Right lobe of liver (tissue), 6 donors: ENCODE results near the gene GBE1. TPM values are rescaled to one million over a fixed set of nuclear protein-coding genes. Genes with fewer than 3 reads are reported as not detected.
A peak's percentile ranks its signal among the peaks of the same experiment; 100 is the strongest.

Experiments used
- ATAC-seq, 4 donors: fragments of 200-7000 bp; cut with Tn5 transposase; one replicate each; pipeline ENCODE4 v1.9.1; 2020; ENCODE audit warnings: mild to moderate bottlenecking in 4 of 4, moderate library complexity in 4 of 4
- DNase-seq, 3 donors: peaks; one replicate each; pipeline ENCODE4 v3.0.0-alpha.2; 2020
- H3K27ac ChIP-seq, 3 donors: fragments of 200-600 bp; one replicate each; pipeline ENCODE4 v1.8.0; 2022
- H3K27me3 ChIP-seq, 2 donors: fragments of 200-600 bp; one replicate each; pipeline ENCODE4 v1.8.0; 2022
- H3K36me3 ChIP-seq, 4 donors: fragments of 200-600 bp; sonication (generic) in 1 of 4; one replicate each; pipeline versions ENCODE4 v1.5.1 to v1.8.0; 2017 to 2022; ENCODE audit warnings: control low read depth in 1 of 4
- H3K4me1 ChIP-seq, 4 donors: fragments of 200-600 bp; sonication (generic) in 1 of 4; one replicate each; pipeline versions ENCODE4 v1.5.1 to v1.8.0; 2017 to 2022; ENCODE audit warnings: control low read depth in 1 of 4
- H3K4me3 ChIP-seq, 3 donors: fragments of 200-600 bp; one replicate each; pipeline ENCODE4 v1.8.0; 2022
- H3K9me3 ChIP-seq, 4 donors: fragments of 200-600 bp; sonication (generic) in 1 of 4; one replicate each; pipeline versions ENCODE4 v1.5.1 to v1.8.0; 2017 to 2022; ENCODE audit warnings: control low read depth in 1 of 4
- POLR2A ChIP-seq: fragments of 450-650 bp; IDR thresholded peaks from one replicate; pipeline ENCODE4 v1.6.1; 2017; ENCODE audit warnings: antibody characterized with exemption, mild to moderate bottlenecking
- WGBS: methylation state at CpG from one replicate; pipeline ENCODE4 v1.1.6; 2018; ENCODE audit warnings: low coverage, low lambda C conversion rate; ENCODE audit not compliant: insufficient coverage; ENCODE audit errors: missing lambda C conversion rate; 5-methylcytosine and 5-hydroxymethylcytosine counted together
- intact Hi-C, 2 donors: fragments of 100-400 bp; cut with DNase I; formaldehyde crosslinking; loops; one replicate each; pipeline versions ENCODE4 v1.11.2 to v1.14.1; 2022
- total RNA-seq, 6 experiments: library from RNA; depleted of rRNA in 2 of 6; stranded (reverse); fragments of >200 nt in 2 of 6; fragmentation: NEBNext Ultra II Directional in 3 of 6; extraction: Animal tissue kit (Norgen Biotek cat#: 25700) in 3 of 6; gene quantifications; one replicate each; pipeline versions ENCODE4 v1.1.0 to v1.2.4, GENCODE V29; 2016 to 2023
- TF ChIP-seq, protein P1 (sequence below), 4 donors: fragments of 200-600 bp in 3 of 4; fragments of 450-650 bp in 1 of 4; IDR thresholded peaks; one replicate each; pipeline versions ENCODE4 v1.5.1 to v1.8.0; 2016 to 2022; ENCODE audit warnings: antibody characterized with exemption in 4 of 4, mild to moderate bottlenecking in 2 of 4
- donor health status: DM: no; HTN: yes; CAD: no.
- donor health status: DM: no; HTN: no; CAD: no.
- donor health status: DM: no; HTN: no; CAD: no.
- donor health status: DM: no; HTN: yes; CAD: no.
- donor health status: DM: no; HTN: yes; CAD: no.

Gene GBE1
- total RNA-seq, 6 experiments from 2014 or later, result 27.3 to 66.0 (median 57.3) TPM

DNA sequence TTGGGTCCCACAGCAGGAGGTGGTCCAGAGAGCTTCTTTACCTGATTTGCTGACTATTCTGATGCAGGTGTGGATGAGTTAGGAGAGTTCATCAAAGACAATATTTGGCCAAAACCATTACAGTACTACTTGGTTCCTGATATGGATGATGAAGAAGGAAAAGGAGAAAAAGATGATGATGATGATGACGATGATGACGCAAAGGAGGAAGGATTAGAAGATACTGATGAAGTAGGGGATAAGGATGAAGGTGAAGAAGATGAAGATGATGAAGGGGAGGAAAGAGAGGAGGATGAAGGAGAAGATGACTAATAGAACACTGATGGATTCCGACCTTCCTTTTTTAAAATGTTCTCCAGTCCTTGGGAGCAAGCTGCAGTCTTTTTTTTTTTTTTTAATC, 148.7 kb downstream of the GBE1 start:
- WGBS, result 96% methylated on average over 3 of the region's 3 CpGs
- DNase-seq, result no peak
- TF ChIP-seq, protein P1, sequence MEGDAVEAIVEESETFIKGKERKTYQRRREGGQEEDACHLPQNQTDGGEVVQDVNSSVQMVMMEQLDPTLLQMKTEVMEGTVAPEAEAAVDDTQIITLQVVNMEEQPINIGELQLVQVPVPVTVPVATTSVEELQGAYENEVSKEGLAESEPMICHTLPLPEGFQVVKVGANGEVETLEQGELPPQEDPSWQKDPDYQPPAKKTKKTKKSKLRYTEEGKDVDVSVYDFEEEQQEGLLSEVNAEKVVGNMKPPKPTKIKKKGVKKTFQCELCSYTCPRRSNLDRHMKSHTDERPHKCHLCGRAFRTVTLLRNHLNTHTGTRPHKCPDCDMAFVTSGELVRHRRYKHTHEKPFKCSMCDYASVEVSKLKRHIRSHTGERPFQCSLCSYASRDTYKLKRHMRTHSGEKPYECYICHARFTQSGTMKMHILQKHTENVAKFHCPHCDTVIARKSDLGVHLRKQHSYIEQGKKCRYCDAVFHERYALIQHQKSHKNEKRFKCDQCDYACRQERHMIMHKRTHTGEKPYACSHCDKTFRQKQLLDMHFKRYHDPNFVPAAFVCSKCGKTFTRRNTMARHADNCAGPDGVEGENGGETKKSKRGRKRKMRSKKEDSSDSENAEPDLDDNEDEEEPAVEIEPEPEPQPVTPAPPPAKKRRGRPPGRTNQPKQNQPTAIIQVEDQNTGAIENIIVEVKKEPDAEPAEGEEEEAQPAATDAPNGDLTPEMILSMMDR (IDR thresholded peaks at IDR 0.05), result no peak
- TF ChIP-seq POLR2A, result no peak
- intact Hi-C loops, result no loop called here
- Histone ChIP-seq H3K4me3 (no peak overlapping the region), H3K27ac (no peak overlapping the region), H3K9me3 (no peaks in the 10 kb centered on the region), H3K4me1 (no peaks in the 10 kb centered on the region), H3K36me3 (no peaks in the 10 kb centered on the region), H3K27me3 (no peaks in the 10 kb centered on the region)
- ATAC-seq, result no peak

DNA sequence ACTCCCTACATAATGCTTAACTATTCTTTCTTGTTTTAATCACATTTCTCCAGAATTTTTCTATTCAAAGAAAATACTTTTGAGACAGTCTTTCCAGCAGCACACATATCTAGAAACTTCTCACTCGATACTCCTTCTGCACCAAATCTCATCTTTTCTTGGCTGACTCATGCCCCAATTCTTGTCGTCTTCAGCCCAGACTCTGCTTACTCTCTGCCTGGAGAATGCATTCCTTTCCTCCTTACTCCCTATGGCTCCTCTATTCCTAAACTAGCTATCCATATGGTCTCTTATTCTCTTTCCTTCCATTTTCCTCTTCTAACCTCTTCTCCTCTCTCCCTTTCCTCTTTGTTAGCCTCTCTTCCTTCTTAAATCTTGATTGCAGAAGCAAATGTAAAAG, 158.7 kb downstream of the GBE1 start:
- H3K27ac ChIP-seq, result no peak overlapping the region
- H3K4me1 ChIP-seq, result peaks cover 0 to 5% (median 0%) of the 10 kb centered on the region in 4 donors
- ATAC-seq (no peak), DNase-seq (no peak)
- no peaks in the 10 kb centered on the region for H3K27me3 ChIP-seq
- H3K4me3 ChIP-seq, result no peak overlapping the region
- H3K36me3 ChIP-seq, result no peaks in the 10 kb centered on the region
- intact Hi-C loops, result no loop called here
- H3K9me3 ChIP-seq, result no peaks in the 10 kb centered on the region
- TF ChIP-seq POLR2A, result no peak
- TF ChIP-seq, protein P1 (IDR thresholded peaks at IDR 0.05), result no peak
- 76% methylated on average over 2 of the region's 2 CpGs for WGBS

DNA sequence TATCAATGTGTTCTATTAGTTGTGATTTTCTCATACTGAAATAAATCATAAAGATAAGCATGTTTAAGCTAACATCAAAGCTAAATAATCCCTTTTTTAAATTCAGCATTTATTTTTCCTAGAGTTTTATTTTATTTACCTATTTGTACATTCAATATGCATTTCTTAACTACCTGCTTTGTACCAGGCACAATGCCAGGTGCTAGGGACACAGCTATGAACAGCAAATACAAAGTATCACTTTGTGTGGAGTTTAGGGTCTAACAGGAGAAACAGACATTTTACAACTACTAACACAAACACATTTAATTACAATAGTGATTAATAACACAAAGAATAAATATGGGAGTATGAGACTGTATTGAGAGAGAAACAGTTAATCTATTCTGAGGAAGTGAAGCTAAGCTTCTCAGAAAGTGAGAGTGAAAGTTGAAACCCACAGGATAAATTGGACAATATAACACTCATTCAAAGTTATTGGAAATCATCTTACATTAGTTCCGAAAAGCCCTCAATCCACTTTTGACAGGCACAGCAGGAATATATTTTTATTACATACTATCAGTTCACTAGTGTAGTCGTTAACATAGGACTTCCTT, 159.6 kb downstream of the GBE1 start:
- Histone ChIP-seq H3K27ac (no peak overlapping the region), H3K36me3 (no peaks in the 10 kb centered on the region), H3K9me3 (no peaks in the 10 kb centered on the region), H3K4me3 (no peak overlapping the region), H3K27me3 (no peaks in the 10 kb centered on the region), H3K4me1 (peaks cover 0 to 5% (median 0%) of the 10 kb centered on the region in 4 donors)
- intact Hi-C loops, result no loop called here
- TF ChIP-seq, protein P1 (IDR thresholded peaks at IDR 0.05), result no peak
- TF ChIP-seq POLR2A, result no peak
- ATAC-seq (peak; percentile 28 to 58 (median 49)), DNase-seq (no peak)
- WGBS, result 80% methylated on average over 2 of the region's 2 CpGs

DNA sequence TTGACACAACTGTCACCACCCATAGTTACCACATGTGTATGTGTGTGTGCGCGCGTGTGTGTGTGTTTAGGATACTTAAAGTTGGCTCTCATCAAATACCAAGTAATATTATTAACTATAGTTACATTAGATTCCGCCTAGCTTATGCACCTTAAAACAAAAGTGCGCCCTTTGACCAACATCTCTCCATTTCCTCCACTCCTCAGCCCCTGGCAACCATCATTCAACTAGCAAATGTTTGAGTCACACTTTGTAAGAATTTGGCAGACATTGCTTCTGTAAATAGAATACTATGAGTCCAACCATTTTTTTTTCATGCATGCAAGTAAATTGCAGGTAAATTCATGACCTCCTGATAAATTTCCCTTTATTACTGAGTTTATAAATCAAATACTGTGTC, 169.3 kb downstream of the GBE1 start:
- DNase-seq, result no peak
- intact Hi-C loops, result no loop called here
- peak in 1 of 4 donors; percentile 72 for ATAC-seq
- peaks cover 0 to 7% (median 0%) of the 10 kb centered on the region in 4 donors for H3K36me3 ChIP-seq
- no peaks in the 10 kb centered on the region for H3K27me3 ChIP-seq
- 86% methylated on average over 5 of the region's 5 CpGs for WGBS
- no peaks in the 10 kb centered on the region for H3K4me1 ChIP-seq
- H3K4me3 ChIP-seq, result no peak overlapping the region
- no peak overlapping the region for H3K27ac ChIP-seq
- TF ChIP-seq POLR2A, result no peak
- no peaks in the 10 kb centered on the region for H3K9me3 ChIP-seq

DNA sequence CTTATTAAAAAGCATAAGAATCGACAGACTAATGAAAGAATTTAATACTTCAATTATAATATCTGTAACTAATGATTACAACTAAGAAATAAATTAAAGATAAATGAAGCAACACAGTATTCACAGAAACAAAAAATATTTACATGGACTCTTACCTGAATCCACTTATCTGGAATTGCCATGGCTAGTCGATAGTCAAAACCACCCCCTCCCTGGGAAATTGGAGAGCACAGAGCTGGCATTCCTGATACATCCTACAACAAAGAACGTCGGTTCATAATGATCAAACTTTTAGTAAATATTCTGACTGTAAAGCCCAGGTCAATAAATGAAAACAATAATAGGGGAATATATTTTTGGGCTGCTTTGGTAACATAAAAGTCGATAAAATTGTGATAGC, 175.5 kb downstream of the GBE1 start:
- peaks cover 0 to 5% (median under 1%) of the 10 kb centered on the region in 4 donors for H3K4me1 ChIP-seq
- intact Hi-C loops, result no loop called here
- no peak for DNase-seq
- peak in 2 of 4 donors; percentile 58 to 72 for ATAC-seq
- no peak for TF ChIP-seq POLR2A
- TF ChIP-seq, protein P1 (IDR thresholded peaks at IDR 0.05), result no peak
- H3K9me3 ChIP-seq, result no peaks in the 10 kb centered on the region
- 50% methylated on average over 5 of the region's 5 CpGs for WGBS
- H3K4me3 ChIP-seq, result no peak overlapping the region
- no peaks in the 10 kb centered on the region for H3K27me3 ChIP-seq
- H3K27ac ChIP-seq, result peak overlapping the region in 1 of 3 donors; percentile 8
- H3K36me3 ChIP-seq, result peaks cover 0 to 2% (median 0%) of the 10 kb centered on the region in 4 donors
